Activated T-cell treated with anti-CD3 and anti-CD28 coated beads, Interleukin-2, amount 50 U/mL, for 48 hours (primary cell): ENCODE measurements around the gene IL1R2.
"Not testable (repeated sequence)": the region's sequence is repeated elsewhere in the genome, so short reads cannot be mapped to it uniquely, and the experiment has no call there.

Experiments used
- DNase-seq, 2 experiments: peaks; one replicate each; pipeline ENCODE4 v3.0.0-alpha.2; 2020

Gene IL1R2

DNA sequence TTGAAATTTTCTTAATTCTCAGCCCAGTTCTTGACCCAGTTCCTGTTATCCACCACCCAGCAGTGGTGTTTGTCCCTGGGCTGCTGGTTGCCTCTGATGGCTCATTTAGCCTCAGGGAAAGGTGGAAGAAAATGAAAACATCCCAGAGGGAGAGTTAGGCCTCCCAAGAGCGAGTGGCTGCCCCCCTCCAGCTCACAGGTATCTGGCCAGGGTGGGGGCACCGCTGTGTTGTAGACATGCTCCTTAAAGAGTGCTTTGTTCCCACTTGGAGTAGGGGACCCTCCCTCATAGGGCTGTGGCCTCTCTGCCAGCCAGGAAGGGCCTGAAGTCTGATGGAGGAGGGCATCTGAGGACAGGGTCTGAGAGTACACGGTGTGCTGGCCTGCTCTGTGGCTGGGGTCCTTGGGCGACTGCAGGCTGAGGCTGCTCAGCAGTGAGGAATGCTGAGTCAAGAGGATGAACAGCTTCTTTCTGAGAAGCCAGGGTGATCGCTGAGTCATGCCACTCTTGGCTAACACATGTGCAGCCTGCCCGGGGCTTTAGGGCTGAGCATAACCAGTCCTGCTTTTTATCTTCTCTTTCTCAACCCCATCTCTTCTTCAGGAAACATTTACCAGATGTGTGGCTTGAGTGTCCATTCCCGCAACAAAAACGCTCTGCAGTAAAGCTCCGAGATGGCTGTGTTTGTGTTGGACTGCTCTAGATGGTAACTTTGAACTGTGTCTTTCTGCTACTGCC is 72.3 kb downstream of the IL1R2 start:
- peak; percentile 62 to 71 for DNase-seq

DNA sequence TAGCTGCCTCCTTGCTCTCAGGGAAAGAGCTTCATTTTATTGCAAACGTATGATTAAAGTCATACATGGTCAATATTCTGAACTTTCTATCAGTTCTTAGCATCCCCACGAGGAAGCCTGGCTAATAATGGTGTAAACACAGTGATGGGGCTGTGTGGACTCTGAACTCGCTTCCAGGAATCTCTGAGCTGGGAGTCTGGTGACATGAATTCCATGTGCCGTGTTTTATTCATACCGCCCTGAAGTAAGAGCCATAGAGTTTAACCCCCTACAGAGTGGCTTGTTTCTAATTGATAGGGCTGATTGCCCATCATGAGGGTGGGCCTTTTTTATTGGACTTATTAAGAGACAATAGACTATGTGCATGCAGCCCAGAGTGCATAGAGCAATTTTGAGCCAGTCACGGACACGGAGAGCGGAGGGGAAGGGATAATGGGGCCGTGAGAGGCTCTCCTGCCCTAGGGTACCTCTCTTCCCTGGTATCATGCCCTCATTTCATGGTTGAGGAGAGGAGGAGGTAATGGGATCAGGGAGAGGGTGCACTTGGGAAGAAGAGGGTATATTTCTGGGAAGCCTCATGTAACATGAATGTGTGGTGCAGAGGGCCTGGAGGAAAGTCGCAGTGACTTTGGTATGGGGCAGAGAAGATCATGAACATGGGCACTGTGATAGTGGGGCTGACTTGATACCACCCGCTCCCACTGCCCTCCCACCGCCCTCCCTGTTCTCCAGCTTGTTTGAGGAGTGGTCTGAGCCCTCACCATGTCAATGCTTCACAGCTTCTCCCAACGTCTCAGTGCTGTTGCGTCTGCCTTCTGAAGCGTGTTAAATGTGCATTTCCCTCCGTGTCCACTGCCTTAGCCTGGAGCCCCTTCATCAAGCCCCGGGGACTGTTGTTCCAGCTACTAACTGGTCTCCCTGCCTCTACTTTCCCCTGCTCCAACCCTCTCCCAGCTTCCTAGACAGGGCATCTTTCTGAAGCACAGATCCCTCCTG is 73.2 kb downstream of the IL1R2 start:
- DNase-seq: no peak

DNA sequence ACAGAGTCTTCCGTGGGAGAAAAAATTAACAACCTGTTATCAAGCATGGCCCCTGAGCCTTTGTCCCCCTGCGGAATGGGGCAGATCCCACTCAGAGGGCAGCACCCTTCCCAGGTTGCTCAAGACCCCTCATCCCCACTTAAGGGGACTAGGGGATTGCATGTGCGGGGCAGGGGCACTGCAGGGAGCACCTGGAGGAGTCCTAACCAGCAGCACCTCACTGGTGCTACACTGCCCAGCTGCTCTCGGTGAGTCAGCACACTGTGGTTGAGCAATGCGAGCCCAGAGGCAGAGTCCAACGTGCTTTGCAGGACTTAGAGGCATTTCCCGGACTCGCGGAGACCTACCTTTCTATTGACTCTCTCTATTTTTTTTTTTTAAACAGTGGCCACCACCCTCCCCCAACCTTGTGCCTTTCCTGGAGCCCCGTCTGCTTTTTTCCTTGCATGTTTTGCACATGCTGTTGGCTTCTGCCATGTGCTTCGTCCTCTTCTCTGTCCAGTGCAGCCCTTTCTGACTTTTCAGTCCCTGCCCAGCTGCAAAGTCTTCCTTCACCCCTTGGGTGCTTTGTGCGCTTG is 74.0 kb downstream of the IL1R2 start:
- DNase-seq: no peak

DNA sequence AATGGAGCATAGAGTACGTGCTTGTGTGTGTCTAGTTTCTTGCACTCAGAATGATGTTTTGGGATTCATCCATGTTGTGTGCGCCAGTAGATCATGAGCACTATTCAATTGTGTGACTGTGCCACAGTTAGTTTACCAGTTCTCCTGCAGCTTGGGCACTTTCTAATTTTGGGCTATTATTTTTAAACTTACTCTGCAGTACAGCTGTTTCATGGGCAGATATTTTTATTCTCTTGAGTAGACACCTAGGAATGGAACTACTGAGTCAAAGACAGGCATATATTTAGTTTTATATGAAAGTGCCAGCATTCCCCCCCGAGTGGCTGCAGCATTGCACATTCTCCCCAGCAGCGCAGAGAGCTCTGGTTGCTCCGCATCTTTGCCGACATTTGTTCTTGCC is 74.8 kb downstream of the IL1R2 start:
- no peak for DNase-seq

DNA sequence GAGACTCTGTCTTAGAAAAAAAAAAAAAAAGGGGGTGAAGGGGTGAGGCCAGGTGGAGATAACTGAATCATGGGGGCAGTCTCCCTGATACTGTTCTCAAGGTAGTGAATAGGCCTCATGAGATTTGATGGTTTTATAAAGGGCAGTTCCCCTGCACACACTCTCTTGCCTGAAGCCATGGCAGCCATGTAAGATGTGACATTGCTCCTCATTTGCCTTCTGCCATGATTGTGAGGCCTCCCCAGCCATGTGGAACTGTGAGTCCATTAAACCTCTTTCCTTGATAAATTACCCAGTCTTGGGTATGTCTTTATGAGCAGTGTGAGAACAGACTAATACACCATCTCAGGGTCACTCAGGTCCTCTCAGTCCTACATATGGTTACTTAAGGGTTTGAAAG is 76.4 kb downstream of the IL1R2 start:
- DNase-seq: not testable (repeated sequence)

DNA sequence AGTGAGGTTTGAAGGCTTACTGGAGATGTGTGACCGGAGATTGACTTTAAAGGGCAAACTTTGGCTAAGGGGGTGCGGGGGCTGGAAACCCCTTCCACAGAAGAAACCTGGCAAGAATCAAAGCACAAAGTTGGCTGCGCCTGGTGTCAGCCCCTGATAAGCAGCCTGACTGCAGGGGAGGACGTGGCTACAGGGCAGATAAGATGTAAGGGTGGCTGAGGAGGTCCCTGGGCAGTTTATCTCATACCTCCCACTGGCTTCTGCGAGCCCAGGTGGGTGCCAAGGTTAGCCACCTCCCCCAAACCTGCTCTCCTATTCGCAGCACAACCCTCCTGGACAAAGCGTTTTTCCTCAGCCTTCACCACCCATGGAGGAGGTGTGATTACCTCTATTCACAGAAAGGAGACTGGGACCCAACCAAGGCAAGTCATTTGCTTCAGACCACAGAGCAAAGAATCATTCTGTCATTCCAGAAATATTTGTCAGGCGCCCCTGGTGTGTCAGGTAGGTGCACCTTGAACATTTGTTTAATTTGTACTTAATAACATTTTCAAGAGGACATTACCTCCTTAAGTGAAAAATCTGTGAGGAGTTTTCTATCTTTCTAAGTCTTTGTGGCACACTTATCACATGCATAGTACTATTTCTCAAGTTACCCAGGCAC is 77.7 kb downstream of the IL1R2 start:
- no peak for DNase-seq

DNA sequence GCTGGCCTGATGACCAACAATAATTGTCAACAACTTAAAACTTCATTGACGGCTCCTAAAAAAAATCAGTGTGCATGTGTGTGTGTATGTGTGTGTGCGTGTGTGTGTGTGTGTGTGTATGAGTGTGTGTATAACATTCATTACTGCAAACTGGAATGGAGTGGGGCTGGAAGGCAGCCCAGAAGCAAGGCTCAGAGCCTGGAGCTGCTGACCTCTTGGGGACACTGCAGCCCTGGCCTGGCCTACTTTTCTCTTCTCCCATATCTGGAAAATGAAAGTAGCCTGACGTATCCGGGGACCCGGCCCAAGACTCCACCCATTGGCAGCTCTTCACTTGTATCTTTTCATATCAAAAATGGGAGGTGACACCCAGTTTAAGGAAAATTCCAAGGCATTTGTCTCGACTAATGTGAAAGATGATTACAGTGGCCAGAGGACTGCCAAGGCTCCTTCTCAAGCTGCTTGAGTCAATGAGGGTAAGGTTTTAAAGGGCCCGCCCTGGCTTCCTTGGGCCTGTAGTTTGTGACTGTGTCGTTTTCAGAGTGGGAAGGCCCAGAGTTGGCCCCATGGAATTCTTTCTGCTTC is 78.4 kb downstream of the IL1R2 start:
- no peak for DNase-seq

DNA sequence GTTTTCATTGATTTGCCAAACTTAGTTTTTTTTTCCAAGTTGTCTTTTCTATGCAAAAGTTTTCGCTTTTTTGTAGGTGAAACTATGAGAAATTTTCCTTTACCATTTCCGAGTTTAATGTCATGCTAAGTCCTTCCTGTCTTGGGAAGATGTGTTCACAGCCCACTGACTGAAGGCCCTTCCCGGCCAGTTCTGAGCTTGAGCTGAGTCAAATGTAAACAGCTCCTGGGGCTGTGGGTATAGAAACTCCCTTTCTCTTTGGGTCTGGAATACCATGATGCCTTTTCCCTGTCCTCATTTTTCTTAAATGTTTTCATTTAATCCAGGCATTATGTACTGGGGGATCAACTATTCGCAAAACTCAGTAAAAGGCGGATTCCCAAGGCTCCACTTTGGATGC is 81.0 kb downstream of the IL1R2 start:
- DNase-seq: no peak

DNA sequence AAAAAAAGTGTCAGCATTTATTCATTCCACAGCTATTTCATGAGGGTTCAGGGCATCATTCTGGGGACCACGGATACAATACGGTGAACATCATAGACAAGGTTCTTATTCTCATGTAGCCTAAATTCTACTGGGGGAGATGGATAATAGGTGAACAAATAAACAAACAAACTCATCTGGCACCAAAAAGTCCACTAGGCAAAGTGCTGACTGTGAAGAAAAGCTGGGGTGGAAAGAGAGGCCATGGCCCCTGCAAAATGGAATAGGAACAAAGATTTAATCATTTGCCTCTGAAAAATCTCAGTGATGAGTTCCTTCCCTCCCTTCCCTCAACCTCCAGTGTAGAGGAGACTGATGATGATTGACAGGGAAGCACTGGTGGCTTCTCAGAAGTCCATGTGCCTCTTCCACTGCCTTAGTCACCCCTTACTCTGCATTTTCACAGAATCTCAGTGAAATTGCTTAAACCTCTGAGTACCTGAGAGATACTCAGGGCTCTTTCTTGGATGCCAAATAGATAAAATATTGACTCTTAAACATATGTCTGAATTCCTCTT is 81.5 kb downstream of the IL1R2 start:
- DNase-seq: no peak

DNA sequence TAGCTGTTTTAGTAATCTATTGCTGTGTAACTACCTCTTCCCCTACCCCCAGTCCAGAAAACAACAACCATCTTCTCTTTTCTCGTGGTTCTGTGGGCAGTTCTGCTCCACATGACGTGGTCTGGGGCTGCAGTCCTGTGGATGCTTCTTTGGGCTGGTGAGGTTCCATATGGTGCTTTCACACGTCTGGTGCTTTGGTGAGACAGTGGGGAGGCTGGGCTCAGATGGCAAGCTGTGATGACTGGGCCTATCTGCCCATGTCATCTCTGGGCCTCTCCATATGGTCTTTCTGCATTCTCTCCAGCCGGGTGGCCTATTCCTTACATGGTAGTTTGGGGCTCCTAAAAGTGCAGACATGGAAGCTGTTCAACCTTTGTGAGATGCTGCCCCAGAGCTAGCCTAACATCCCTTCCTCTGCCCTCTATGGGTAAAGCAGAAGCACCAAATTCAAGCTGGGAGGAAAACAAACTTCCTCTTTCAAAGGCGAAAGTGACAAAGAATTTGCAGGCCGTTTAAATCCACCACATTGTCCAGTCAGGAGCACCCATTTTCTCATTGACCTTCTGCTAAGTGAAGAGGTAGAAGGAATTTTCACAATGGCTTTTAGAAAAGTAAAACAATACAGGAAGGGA is 82.5 kb downstream of the IL1R2 start:
- DNase-seq: no peak

DNA sequence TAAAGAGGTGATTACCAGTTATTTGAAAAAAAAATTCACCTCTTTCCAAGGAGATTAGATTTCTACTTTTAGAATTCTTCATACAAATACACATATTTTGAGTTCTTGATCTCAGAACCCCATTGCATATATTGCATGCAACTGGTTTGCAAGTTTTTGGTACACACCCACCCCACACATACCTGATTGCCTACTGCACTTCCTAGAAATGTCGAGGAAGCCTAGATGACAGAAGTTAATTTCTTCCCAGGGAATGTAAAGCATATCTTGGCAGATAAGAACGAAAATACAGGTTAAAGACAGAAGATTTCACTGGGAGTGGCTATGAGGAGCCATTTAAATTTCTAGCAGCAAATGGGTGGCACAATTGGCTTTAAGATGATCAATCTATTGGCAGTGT is 83.7 kb downstream of the IL1R2 start:
- DNase-seq: no peak

DNA sequence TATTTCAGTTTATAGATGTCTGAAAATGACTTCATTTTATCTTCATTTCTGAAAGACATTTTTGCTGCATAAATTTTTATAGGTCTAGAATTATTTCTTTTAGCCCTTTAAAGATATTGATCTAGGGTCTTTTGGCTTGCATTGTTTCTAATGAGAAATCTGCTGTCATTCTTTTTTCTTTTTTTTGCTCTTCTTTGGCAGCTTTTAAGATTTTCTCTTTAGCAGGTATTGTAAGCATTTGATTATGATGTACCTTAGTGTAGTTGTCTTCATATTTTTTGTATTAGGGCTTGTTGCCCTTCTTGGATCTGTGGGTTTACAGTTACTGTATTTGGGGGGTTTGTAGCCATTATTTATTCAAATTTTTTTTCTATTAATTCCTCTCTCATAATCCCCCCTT is 84.8 kb downstream of the IL1R2 start:
- DNase-seq: no peak
